ENCODE results near the gene TAPT1. TPM values are rescaled to one million over a fixed set of nuclear protein-coding genes. Genes with fewer than 3 reads are reported as not detected.

The TAPT1 gene
- total RNA-seq, 1 experiment from 2014 or later: 21.9 TPM

DNA sequence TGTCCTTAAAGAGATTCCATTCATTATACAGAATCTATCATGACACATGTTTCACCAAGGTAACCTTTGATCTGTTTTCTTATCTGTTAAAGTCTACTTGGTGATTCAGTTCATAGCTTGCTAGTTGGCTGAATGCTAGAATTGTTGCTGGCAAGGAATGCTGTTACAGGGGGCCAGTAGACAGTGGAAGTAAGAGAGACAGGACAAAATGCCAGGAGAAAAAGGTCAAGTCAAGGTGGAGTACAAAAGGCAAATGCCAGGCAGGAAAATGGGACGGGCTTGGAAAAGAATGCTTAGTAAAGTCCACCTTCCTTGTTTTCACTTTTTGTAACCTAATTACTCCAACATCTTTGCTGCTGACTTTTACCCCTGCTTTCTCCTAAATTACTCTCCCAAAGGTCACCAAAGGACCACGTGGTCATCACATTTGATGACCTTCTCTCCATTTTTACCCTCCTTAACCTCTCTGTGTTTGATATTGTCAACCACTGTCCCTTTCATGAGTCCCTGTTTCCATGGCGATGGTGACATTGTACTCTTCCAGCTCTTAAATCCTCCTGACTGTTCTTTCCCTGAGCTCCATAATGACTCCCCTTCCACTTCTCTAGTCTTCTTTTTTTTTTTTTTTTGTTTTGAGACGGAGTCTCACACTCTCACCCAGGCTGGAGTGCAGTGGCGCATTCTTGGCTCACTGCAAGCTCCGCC, 24.5 kb upstream of the TAPT1 start:
- peak; percentile 37 for DNase-seq (ENCODE audit: low read depth)

DNA sequence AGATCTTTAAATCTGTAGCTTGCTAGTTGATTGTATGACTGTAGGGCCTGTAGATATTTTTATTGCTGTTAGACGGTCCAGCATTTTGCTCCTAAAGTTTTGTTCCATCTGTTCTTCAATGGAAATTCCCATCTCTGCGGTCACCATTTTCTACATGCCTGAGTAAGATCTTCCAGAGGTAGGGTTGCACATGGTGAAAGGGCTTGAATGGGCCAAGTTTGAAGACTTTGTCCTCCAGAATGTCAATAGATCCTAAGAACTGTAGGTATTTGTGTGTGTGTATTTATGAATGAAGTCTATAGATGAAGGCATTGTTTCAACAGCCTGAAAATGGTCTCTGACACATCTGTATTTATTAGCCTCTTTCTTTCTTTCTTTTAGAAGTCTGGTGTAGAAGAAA, 22.3 kb upstream of the TAPT1 start:
- DNase-seq (ENCODE audit: low read depth): no peak

DNA sequence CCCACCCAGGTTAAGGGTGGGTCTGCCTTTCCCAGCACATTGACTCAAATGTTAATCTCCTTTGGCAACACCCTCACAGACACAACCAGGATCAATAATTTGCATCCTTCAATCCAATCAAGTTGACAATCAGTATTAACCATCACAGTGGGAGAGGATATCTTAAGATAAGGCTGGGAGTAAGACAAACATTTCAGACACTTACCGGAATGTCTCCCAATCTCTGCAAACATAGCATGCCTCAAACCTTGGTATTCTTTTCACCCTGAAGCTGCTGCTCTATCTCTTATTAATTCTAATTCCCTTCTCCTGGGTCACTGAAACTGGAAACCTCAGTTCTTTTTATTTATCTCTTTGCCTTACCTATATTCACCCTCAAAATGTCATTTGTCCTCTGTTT, 19.0 kb upstream of the TAPT1 start:
- DNase-seq (ENCODE audit: low read depth): no peak

DNA sequence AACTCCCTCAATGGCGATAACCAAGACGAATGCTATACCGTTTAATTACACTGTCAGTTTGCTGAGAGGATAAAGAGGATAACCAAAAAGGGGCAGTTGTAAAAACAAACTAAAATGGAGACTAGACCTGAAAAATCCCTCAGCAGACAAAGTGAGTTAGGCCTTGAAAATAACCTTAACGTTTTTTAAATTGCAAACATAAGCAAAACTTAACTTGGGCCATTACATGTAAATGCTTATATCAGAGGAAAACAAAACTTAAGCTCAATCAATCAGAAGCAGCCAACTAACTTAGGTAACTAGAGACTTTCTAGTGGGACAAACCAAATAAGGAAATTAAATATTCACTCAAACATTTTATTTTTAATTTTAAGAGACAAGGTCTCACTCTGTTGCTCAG, 17.0 kb upstream of the TAPT1 start:
- no peak for DNase-seq (ENCODE audit: low read depth)

DNA sequence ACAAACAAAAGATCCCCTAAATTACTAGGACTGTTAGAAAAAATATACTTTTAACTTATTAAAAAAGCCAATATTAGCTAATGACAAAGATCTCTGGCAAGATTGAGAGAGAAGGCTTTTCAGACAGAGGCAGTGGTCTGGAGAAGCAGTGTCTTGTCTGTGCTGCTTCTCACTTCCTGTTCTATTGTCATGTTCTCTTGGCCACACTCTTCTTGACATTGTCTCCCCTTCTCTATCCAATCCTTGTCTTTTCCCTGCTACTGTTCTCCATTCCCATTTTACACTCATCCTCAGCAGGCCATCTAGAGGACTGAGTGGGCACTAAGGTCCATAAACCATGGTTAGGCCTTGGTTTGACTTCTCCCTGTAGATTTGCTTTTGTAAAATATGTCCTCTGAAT, 14.0 kb upstream of the TAPT1 start:
- no peak for DNase-seq (ENCODE audit: low read depth)

DNA sequence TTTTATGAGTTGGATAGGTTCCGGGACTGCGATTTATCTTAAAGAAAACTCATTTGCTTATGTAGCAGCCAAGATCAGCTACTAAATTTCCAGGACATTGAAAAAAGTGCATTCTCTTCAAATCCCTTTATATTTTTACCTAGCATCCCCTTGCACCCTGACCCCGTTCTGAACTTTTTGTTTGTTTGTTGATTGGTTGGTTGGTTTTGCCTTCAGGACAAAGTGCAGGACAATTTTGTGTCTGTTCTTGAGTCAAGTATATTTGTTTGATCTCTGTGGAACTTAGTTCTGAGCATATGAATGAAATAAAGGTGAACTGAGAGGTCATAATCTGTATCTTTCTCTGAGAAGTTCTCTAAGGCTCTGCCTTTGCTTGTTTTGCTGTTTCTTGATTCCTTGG, 12.8 kb upstream of the TAPT1 start:
- DNase-seq (ENCODE audit: low read depth): no peak

DNA sequence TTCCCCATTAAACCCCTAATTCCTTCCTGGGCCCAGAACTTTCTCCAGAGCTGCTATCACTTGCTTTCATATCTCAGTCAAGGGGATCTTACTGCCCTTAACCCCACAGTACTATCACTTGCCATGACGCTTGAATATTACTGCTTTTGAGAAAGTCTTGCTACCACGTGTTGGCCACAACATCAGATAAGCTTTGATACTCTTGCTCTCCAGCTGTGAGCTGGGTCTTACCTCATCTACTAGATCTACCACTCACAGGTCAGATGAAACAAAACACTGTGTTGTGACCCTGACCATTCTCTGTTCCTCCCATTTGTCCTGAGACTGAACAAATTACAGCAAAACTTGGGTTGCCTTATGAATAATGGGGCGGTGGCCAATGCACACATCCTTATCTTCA, 12.1 kb upstream of the TAPT1 start:
- no peak for DNase-seq (ENCODE audit: low read depth)

DNA sequence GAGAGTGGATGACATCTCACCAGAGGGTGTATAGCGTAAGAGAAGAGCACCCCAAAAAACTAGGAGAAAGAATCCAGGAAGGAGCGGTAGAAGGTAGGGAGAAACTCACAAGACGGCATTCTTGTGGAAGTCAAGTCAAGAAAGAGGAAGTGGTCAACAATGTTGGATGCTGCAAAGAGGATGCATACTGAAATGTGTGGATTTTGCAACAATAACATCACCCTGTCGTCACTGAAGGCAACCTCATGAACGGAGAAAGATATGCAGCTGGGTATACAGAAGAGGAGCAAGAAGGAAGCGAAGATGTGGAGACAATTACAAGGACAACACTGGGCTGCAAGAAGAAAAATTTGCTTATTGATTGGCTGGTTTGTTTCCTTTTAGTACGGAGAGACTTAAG, 11.4 kb upstream of the TAPT1 start:
- no peak for DNase-seq (ENCODE audit: low read depth)

DNA sequence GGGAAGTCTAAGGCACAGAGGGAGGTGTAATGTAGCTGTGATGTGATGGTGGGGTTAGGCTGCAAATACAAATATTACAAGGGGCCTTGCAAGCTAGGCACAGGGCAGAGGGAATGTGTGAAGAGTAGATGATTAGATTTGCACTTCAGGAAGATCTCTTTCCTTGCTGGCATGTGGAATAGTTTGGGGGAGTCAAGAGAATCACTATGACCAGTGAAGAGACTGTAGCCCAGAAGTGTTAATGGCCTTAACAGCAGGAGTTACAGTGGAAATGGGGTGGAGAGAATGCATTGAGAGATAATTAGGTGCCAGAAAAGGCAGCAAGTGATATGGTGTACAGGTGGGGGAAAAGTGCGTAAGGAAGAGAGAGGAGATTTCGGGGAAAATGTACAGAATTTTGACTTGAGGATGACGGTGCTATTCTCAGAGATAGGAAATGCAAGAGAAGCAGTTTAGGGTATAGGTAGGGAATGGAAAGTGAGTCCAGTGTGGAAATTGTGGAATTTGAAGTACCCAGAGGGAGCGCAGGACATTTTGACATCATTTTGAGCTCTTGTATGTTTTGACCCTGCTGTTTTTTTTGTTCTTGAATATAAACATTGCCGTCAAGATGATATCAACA, 10.2 kb upstream of the TAPT1 start:
- DNase-seq (ENCODE audit: low read depth): no peak

DNA sequence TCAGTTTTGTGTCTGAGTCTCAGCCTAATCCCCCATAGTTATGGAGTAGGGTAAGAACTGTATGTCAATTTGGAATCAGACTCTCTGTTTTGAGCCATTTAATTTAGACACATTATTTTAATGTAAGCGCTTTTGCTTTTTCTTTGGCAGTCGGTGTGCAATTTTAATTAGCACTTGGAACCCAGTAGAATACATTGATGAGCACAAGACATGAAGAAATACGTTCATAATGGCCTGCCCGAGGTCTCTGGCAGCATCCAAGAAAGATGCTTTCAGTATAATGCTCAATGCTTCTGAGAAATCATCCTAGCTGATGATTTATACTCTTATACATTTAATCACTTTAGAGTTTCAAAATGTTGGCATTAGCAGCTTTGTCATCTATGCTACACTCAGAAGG, 8.9 kb upstream of the TAPT1 start:
- no peak for DNase-seq (ENCODE audit: low read depth)

DNA sequence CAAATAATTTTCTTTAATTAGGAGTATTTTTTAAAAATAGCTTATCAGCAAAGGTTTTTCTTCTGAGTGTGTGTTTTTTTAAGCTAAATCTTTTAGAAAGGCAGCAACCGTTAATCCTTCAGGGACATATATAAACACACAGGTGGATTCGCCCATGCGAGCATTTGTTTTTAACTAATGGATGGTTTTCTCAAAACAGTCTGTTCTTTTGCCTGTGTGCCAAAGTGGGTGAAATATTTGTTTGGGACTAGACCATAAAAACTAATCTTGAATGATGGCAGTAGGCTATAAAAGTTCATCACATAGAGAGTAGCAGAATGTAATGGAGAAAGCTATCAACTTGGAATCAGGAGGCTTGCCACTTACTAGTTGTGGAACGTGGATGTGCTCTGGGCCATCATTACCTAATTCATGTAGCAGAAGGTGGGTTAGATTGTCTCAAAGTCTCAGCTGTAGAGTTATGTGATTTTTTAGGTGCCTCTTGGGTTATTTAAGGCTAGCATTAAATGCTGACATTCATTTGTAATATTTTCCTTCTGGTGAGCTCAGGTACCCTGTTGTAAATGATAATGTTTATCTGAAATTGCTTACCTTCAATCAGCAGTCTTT, 7.4 kb upstream of the TAPT1 start:
- no peak for DNase-seq (ENCODE audit: low read depth)

DNA sequence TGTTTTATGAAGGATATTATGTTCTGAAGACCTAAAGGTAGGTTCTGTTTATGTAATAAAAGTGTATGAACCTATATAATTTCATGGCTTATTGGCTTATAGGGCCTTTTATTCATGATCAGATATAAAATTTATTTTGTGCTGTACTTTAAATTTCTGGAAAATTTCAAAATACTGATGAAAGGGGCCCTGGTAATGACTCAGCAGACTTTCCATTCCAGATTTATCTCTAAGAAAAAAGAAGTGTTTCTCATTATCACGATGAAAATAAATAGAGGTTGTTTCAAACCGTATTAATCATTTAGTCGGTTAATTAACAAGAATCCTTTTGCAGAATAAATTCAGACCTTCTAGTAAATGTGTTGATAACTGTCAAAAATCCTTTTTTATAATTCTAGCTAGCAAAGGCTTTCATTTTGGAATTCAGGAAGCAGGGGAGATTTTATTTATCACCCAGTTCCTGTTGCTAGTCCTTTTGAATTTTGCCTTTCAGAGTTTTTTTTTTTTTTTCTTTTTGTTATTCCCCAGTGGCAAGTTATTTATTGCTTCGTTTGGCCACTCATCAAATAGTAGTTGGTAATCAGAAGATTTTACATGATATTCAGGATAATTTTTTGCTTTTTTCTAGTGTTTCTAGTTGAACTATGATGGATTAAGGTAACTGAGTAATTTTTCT, 5.4 kb upstream of the TAPT1 start:
- no peak for DNase-seq (ENCODE audit: low read depth)

DNA sequence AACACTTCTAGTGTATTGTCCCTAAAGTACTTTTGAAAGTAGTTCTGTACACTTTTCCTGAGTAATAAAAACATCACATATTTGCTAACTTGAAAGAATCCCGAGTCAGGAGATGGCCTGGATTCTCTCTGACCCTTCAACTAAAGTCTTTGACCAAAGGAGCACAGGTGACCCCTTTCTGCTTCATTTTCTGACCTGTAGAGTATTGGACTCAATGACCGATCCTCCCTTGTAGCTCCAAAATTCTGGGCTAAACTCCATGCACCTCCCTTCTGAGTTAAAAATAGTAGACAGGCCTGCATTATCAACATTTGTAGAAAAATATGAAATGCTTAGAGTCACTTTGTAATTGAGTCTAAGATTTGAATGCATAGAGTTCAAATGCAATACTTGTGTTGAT, 4.0 kb upstream of the TAPT1 start:
- DNase-seq (ENCODE audit: low read depth): no peak

DNA sequence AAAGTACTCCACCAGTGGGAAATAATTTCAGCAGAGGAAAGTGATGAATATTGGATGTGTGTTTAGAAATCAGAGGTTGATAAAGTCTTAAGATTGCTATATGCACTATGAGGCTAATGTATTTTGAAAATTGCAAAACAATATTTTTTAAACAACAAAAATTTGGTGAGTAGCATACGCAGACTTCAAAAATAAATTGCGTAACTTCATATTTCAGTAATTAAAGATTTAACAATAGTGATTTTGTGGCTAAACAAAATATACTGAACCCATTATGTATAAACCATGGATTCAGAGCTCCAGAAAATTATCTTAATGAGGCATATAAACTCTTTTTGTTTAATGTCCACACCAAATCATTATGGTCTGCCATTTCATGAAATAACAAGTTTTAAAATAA, 3.3 kb upstream of the TAPT1 start:
- DNase-seq (ENCODE audit: low read depth): no peak

DNA sequence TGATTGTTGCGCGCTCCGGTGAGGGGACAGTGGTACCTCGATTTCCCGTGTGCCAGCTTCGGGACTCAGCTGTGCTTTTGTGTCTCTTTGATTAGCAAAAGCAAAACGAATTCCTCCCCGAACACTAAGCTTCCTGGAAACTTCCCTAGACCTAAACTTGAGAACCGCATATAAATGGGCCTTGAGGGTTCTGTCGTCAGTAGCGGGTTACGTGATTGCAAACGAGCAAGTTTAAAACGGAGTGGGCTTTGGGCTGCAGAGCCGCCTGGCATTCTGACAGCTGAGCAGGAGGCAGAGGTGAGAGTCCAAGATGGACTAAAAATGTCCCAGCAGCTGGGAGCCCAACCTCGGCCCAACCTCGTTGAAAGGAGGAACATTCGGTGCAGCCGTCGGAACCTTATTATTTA, 1.2 kb upstream of the TAPT1 start:
- peak; percentile 7 for DNase-seq (ENCODE audit: low read depth)

DNA sequence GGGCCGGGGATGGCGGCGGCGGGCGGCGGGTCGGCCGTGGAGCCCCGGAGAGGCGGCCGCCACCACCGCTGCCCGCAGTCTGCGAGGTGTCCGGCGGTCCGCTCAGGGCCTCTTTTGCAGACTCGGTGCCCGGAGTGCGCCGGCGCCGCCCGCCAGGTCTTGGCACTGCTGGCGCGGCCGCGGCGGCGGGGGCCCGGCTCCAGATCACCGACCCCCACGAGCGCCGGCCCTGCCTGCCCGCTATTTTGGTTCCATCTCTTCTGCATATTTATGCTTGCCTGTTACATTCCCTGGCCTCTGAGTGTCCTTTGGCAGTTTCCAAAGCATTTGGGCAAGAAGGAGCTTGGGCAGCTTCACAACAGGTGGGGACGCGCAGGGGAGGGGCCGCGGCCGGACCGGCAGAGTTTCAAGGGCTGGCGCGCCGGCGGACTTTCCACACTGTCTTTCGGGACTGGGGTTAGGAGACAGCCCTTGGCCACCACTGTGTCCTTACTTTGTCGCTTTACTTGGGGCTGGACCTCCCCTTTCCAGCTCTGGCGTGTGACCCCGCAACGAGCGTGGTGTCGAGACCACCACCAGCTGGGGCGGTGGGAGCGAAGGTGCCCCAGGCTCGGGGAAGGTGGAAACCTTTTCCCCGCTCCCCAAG, 668 bp upstream of the TAPT1 start:
- DNase-seq (ENCODE audit: low read depth): peak; percentile 48

DNA sequence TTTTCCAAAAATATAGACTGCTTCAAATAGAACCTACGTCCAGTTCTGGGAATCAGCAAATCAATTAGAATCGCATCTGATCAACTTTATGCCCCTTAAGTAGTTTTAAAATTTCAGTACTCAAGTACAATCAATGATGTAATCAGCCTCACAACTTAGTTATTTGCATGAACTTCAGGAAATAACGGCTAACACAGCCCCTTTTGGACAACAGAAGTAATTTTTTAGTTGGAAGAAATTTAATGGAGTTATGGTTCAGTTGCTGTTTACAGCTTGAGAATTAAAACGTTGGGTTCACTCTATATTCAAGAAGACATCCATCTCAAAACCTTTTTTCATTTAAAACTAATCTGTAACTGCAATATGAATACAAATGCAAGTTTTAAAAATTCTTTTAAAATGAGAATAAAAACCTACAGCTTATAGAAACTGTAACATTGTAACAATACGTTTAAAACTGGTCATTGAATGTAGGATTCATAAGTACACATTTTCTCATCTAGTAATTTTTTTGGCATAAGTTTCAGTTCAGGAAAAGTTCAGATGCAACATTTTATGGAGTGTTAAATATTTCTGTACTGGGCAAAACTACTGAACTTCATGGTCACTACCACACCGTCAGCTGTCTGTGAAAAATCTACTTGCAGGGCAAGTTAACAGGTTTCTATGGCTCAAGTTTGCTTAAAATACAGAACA, 956 bp downstream of the TAPT1 start:
- no peak for DNase-seq (ENCODE audit: low read depth)

DNA sequence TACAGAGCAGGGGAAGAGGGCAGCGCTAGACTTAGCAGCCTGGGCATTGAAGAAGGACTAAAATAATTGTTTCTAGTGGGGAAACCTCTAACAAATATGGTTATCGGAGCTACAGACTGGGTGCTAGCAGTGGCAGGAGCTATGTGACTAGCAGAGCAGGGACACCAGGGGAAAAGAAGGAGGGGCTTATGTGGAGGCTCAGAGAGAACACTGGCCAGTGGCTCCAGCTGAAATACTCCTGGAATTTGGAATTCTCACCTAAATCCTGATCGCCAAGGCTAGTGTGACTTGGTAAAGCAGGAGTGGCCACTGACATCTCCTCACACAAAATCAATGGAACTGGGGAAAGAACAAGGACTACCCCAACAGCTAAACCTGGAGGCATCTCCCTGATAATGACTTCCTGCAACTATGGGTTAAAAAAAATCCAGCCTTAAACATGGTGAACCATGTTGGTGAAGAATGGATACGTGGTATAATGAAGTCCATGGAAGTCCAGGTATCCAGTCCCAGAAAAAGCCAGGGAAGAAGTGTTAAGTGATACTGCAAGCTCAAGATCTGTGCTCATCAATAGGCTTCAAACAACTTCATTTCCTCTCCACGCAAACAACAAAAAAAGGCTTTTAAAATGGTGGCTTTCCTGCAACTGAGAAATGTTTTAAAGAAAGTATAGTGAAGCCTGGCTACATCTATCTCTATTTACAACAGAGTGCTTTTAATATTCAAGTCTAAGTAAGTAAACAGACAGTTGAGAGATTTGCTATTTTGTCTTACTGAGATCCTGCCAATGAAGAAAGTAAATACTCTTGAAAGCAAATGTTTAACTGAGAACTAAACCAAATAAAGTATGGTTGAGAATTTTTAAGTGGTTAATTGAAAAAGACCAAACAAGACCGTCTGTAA, 1.8 kb downstream of the TAPT1 start:
- DNase-seq (ENCODE audit: low read depth): no peak

DNA sequence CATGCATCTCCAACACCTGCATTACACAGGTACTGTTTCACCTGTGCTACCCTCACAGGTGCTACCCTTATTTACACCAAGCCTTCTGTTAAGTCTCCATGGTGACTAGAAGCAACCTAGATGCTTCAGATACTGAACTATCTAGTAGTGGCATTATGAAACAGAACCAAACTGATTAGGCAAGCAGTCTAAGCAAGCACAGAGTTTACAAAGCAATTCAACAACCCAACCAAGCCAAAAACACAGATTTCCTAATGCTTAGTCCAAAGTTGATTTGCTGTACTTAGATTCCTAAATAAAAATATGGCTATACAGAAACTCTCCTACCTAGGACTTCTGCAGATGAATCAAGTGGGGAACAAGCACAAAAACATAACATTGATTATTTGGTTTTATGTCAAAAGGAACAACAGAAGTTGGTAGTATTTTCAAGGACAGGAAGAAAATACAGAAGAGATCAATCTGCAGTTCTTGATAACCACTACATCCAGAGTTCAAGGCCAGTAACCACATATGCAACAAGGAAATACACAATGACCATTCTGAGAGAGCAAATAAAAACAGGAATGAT, 3.2 kb downstream of the TAPT1 start:
- no peak for DNase-seq (ENCODE audit: low read depth)

DNA sequence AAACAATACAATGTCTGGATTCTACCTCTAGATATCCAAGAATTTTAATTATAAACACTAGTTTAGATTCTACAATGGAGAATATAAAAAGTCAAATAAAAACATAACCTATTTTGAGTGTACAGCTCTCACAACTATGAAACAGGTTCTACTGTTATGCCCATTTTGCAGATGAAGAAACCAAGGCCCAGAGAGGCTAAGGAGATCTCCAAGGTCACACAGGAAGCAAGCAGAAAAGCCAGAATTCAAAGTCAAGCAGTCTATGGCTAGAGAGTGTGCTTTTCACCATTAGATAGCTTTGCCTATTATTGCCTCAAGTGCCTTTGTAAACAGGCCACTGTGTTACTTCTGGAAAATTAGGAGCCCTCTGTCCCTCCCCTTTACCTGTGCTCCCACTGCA, 7.3 kb downstream of the TAPT1 start:
- no peak for DNase-seq (ENCODE audit: low read depth)
